ENCODE data around the gene DYDC2. TPM values are rescaled to one million over a fixed set of nuclear protein-coding genes. Genes with fewer than 3 reads are reported as not detected.

DYDC2 gene
- total and polyA plus RNA-seq, 9 of the 15 experiments (the other 6 are each of a cell fraction or from before 2014, with no cell fraction given), result 0.06 to 0.34 (median 0.15) TPM; not detected in 5

- in situ Hi-C loops (cut with MboI), result no loop called here
- TF ChIP-seq ZNF639 (CRISPR knock-in tag; conservative IDR thresholded peaks at IDR 0.05 in 1 of 2, IDR thresholded peaks at IDR 0.05 in 1 of 2) (no peak), E2F6 (IDR thresholded peaks at IDR 0.05; ENCODE audit: borderline replicate concordance in 1 of 2, extremely low read depth in 1 of 2, insufficient read depth in 1 of 2, insufficient read length in 1 of 2, low read depth in 1 of 2, low read length in 1 of 2, poor library complexity in 1 of 2, severe bottlenecking in 1 of 2) (no peak), FOXM1 (IDR thresholded peaks at IDR 0.05; ENCODE audit: low read depth) (no peak), FOXM1 (CRISPR knock-in tag; IDR thresholded peaks at IDR 0.05; ENCODE audit: low read depth) (no peak), ZNF212 (CRISPR knock-in tag; IDR thresholded peaks at IDR 0.05) (no peak), HNRNPLL (IDR thresholded peaks at IDR 0.05; ENCODE audit: low read depth, low read length, poor library complexity, severe bottlenecking) (no peak), CUX1 (CRISPR knock-in tag; IDR thresholded peaks at IDR 0.05) (no peak), OTX1 (CRISPR knock-in tag; IDR thresholded peaks at IDR 0.05) (no peak)
Measured at GRCh38 chr10:80416479-80417098, 60.0 kb downstream of the DYDC2 start.

More at GRCh38 chr10:80416479-80417098, 60.0 kb downstream of the DYDC2 start:
- ATAC-seq (no peak), DNase-seq (ENCODE audit: extremely low read depth in 1 of 4, low spot score in 3 of 4) (no peak), FAIRE-seq (no peak)
- Histone ChIP-seq H3K9ac (ENCODE audit: insufficient read depth in 1 of 2, low read depth in 2 of 2, low read length in 2 of 2) (no peak overlapping the region), H3K4me2 (ENCODE audit: insufficient read depth, low read length) (no peak overlapping the region), H3K27me3 (ENCODE audit: control insufficient read depth in 2 of 2, insufficient read depth in 2 of 2, low read length in 2 of 2) (peaks cover 19 to 22% of the 10 kb centered on the region in 2 experiments), H3K9me3 (replicated peaks; ENCODE audit: control insufficient read depth, insufficient read depth, low read depth, low read length) (no peaks in the 10 kb centered on the region), H2AFZ (ENCODE audit: low read depth, low read length) (no peak overlapping the region), H3K4me3 (no peak overlapping the region), H3K4me1 (replicated peaks in 1 of 2; ENCODE audit: control insufficient read depth in 2 of 2, insufficient read depth in 2 of 2, low read length in 2 of 2) (peaks cover 10 to 21% of the 10 kb centered on the region in 2 experiments; a peak in 4 of 5 replicates), H3K79me2 (ENCODE audit: control insufficient read depth, insufficient read depth, low read length) (no peaks in the 10 kb centered on the region), H4K20me1 (replicated peaks; ENCODE audit: control insufficient read depth, insufficient read depth, low read length) (no peaks in the 10 kb centered on the region), H3K36me3 (ENCODE audit: control insufficient read depth, insufficient read depth, low read length) (no peaks in the 10 kb centered on the region), H3K9me1 (ENCODE audit: control insufficient read depth, insufficient read depth, low read length) (no peaks in the 10 kb centered on the region), H3K27ac (ENCODE audit: extremely low read depth, low read depth, low read length) (no peak overlapping the region)
- whole genome bisulfite sequencing (ENCODE audit: insufficient coverage, low coverage, missing lambda C conversion rate), result 7% methylated on average over 15 of the region's 15 CpGs
- ChIA-PET POLR2A (interaction anchor here (0.7 kb wide), 1 partner anchor 17 kb away, joined by 3 read pairs; no protein-coding TSS in a partner anchor), CTCF (ENCODE audit: low intra/inter-chr PET ratio) (no interaction called here)
- intact Hi-C loops (cut with micrococcal nuclease), result no loop called here
- BruUV-seq (replicated peaks), result no TSS peak
